ENCODE measurements around the gene CYP39A1.
"Not testable (repeated sequence)": the region's sequence is repeated elsewhere in the genome, so short reads cannot be mapped to it uniquely, and the experiment has no call there.

Gene CYP39A1

GRCh38 chr6:46648108-46648507 is 4.5 kb downstream of the CYP39A1 start:
- not testable (repeated sequence) for DNase-seq

- no peak for DNase-seq
These were observed 7.4 kb downstream of the CYP39A1 start for GRCh38 chr6:46645265-46645664.

GRCh38 chr6:46642928-46643751 is 9.5 kb downstream of the CYP39A1 start:
- DNase-seq, result no peak

GRCh38 chr6:46638650-46639049 is 14.0 kb downstream of the CYP39A1 start:
- no peak for DNase-seq

GRCh38 chr6:46637933-46638332 is 14.7 kb downstream of the CYP39A1 start:
- DNase-seq, result no peak

GRCh38 chr6:46637145-46637544 is 15.5 kb downstream of the CYP39A1 start:
- no peak for DNase-seq

- DNase-seq, result no peak
These were observed 17.2 kb downstream of the CYP39A1 start for GRCh38 chr6:46635462-46635861.

- DNase-seq, result no peak
These were observed 20.6 kb downstream of the CYP39A1 start for GRCh38 chr6:46632053-46632452.

- no peak for DNase-seq
These were observed 22.9 kb downstream of the CYP39A1 start for GRCh38 chr6:46629691-46630090.

GRCh38 chr6:46628976-46629375 is 23.6 kb downstream of the CYP39A1 start:
- no peak for DNase-seq

GRCh38 chr6:46628498-46628897 is 24.1 kb downstream of the CYP39A1 start:
- no peak for DNase-seq

- DNase-seq, result no peak
These were observed 25.6 kb downstream of the CYP39A1 start for GRCh38 chr6:46626976-46627375.

- DNase-seq, result peak; percentile 38
These were observed 26.2 kb downstream of the CYP39A1 start for GRCh38 chr6:46626228-46626909.

- DNase-seq, result no peak
These were observed 33.9 kb downstream of the CYP39A1 start for GRCh38 chr6:46618726-46619125.

- no peak for DNase-seq
These were observed 40.0 kb downstream of the CYP39A1 start for GRCh38 chr6:46612645-46613044.

GRCh38 chr6:46610862-46611553 is 41.6 kb downstream of the CYP39A1 start:
- no peak for DNase-seq

- DNase-seq, result no peak
These were observed 46.3 kb downstream of the CYP39A1 start for GRCh38 chr6:46606338-46606737.

GRCh38 chr6:46605091-46605797 is 47.4 kb downstream of the CYP39A1 start:
- DNase-seq, result no peak

GRCh38 chr6:46598215-46598614 is 54.4 kb downstream of the CYP39A1 start:
- no peak for DNase-seq

- no peak for DNase-seq
These were observed 59.9 kb downstream of the CYP39A1 start for GRCh38 chr6:46592740-46593139.

GRCh38 chr6:46592046-46592445 is 60.6 kb downstream of the CYP39A1 start:
- DNase-seq, result no peak

GRCh38 chr6:46590765-46591164 is 61.9 kb downstream of the CYP39A1 start:
- DNase-seq, result no peak

GRCh38 chr6:46586906-46587305 is 65.7 kb downstream of the CYP39A1 start:
- DNase-seq, result no peak
